ENCODE measurements around the gene CRKL. TPM values are rescaled to one million over a fixed set of nuclear protein-coding genes. Genes with fewer than 3 reads are reported as not detected.
A peak's percentile ranks its signal among the peaks of the same experiment; 100 is the strongest.

Gene CRKL
- total and polyA plus RNA-seq, 3 donors from 2014 or later, result 31.9 to 60.2 (median 47.5) TPM

- intact Hi-C loops (cut with DNase I; ENCODE audit: low total_unique reads), result no loop called here
- Histone ChIP-seq H3K36me3 (ENCODE audit: low read depth, missing control alignments) (no peaks in the 10 kb centered on the region), H3K4me3 (peak overlapping the region; percentile 98 to 99), H3K4me1 (peaks cover 17% of the 10 kb centered on the region), H3K27me3 (no peaks in the 10 kb centered on the region), H3K27ac (no peak overlapping the region), H3K9me3 (no peaks in the 10 kb centered on the region)
- 1 to 2% methylated on average over 14 to 19 of the region's 19 CpGs for WGBS, 2 donors
- no peak for DNase-seq
- TF ChIP-seq POLR2A (IDR thresholded peaks at IDR 0.05), result no peak
- TF ChIP-seq, protein P1, sequence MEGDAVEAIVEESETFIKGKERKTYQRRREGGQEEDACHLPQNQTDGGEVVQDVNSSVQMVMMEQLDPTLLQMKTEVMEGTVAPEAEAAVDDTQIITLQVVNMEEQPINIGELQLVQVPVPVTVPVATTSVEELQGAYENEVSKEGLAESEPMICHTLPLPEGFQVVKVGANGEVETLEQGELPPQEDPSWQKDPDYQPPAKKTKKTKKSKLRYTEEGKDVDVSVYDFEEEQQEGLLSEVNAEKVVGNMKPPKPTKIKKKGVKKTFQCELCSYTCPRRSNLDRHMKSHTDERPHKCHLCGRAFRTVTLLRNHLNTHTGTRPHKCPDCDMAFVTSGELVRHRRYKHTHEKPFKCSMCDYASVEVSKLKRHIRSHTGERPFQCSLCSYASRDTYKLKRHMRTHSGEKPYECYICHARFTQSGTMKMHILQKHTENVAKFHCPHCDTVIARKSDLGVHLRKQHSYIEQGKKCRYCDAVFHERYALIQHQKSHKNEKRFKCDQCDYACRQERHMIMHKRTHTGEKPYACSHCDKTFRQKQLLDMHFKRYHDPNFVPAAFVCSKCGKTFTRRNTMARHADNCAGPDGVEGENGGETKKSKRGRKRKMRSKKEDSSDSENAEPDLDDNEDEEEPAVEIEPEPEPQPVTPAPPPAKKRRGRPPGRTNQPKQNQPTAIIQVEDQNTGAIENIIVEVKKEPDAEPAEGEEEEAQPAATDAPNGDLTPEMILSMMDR (IDR thresholded peaks at IDR 0.05), result no peak
These were observed 1.5 kb downstream of the CRKL start for GRCh38 chr22:20918663-20919218.

DNA sequence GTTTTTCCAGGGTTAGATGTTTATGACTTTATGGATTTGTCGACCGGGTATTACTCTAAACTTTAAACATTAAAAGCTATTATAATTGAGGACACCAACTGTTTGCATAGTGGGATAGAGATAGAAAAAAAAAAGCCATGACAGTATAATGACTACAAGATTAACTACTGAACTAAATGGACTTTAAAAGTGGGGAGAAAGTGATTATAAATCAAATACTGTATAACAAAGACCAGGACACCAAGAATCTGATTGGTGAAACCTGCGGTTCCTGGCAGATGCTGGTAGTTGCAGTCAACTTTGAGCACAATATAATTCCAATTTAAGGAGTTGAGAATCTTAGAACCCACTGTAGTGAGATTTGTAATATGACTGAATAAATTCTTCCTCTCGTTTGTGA lies 2.5 kb downstream of the CRKL start:
- no peaks in the 10 kb centered on the region for H3K9me3 ChIP-seq
- H3K27me3 ChIP-seq, result no peaks in the 10 kb centered on the region
- intact Hi-C loops (cut with DNase I; ENCODE audit: low total_unique reads), result no loop called here
- H3K4me1 ChIP-seq, result peaks cover 17% of the 10 kb centered on the region
- 16% methylated on average over 4 of the region's 4 CpGs for WGBS, 2 donors
- no peaks in the 10 kb centered on the region for H3K36me3 ChIP-seq (ENCODE audit: low read depth, missing control alignments)
- TF ChIP-seq, protein P1 (IDR thresholded peaks at IDR 0.05), result no peak
- H3K4me3 ChIP-seq, result peak overlapping the region in 1 of 2 donors; percentile 99
- H3K27ac ChIP-seq, result no peak overlapping the region
- DNase-seq, result no peak

DNA sequence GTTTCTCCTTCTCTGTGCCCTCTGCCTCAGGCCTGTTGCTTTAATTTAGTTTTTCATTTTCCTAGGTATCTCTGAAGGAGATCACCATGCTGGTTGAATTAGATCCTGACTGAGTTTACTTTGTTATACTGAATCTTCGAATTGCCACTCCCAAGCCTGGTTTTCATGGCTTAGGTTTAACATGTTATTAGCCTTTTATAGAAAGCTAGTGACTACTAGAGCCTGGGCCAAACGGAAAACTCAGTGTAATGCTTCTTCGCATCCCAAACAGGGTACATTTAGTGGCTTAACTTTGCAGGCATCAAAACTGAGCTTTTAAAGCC lies 3.6 kb downstream of the CRKL start:
- TF ChIP-seq, protein P1 (IDR thresholded peaks at IDR 0.05), result no peak
- no peak for TF ChIP-seq POLR2A (IDR thresholded peaks at IDR 0.05)
- no peaks in the 10 kb centered on the region for H3K36me3 ChIP-seq (ENCODE audit: low read depth, missing control alignments)
- no peak overlapping the region for H3K4me3 ChIP-seq
- 66 to 76% methylated on average over 3 of the region's 3 CpGs for whole genome bisulfite sequencing, 2 donors
- no peak for DNase-seq
- no peak overlapping the region for H3K27ac ChIP-seq
- H3K9me3 ChIP-seq, result no peaks in the 10 kb centered on the region
- no peaks in the 10 kb centered on the region for H3K27me3 ChIP-seq
- intact Hi-C loops (cut with DNase I; ENCODE audit: low total_unique reads), result no loop called here
- peaks cover 17% of the 10 kb centered on the region for H3K4me1 ChIP-seq

DNA sequence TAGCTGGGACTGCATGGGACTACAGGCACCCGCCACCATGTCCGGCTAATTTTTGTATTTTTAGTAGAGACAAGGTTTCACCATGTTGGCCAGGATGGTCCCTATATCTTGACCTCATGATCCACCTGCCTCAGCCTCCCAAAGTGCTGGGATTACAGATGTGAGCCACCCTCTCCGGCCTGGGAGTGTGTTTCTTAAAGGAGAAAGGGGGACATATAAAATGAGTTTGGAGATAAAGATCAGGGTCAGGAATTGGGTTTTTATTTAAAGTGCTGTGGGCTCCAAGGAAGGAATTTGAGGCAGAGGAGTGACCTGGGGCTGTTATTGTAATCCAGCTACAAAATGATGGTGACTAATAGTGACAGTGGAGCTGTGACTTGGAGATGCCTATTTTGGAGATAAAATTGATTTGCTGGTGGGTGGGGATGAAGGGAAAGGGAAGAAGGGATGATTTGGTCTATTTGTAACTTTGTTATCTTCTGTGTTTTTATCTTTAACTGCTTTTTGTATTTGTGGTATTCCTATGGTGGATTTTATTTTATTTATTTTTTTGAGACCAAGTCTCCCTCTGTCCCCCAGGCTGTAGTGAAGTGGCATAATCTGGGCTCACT lies 5.0 kb downstream of the CRKL start:
- H3K4me1 ChIP-seq, result peaks cover 17% of the 10 kb centered on the region
- no peak for DNase-seq

More for the DNA sequence above, 5.0 kb downstream of the CRKL start:
- Histone ChIP-seq H3K9me3 (no peaks in the 10 kb centered on the region), H3K4me3 (no peak overlapping the region), H3K36me3 (ENCODE audit: low read depth, missing control alignments) (no peaks in the 10 kb centered on the region), H3K27ac (no peak overlapping the region), H3K27me3 (no peaks in the 10 kb centered on the region)
- 61 to 84% methylated on average over 3 of the region's 3 CpGs for WGBS, 2 donors
- intact Hi-C loops (cut with DNase I; ENCODE audit: low total_unique reads), result no loop called here
- TF ChIP-seq, protein P1 (IDR thresholded peaks at IDR 0.05), result no peak
- TF ChIP-seq POLR2A (IDR thresholded peaks at IDR 0.05), result no peak

Data from testis (tissue), 3 donors.